Activated T-cell treated with anti-CD3 and anti-CD28 coated beads for 24 hours (primary cell): ENCODE measurements around the gene NPPB.

ENCODE experiments used
- DNase-seq: peaks from one replicate; pipeline ENCODE4 v3.0.0-alpha.2; 2020; ENCODE audit warnings: low read depth

Gene NPPB

GRCh38 chr1:11857164-11857851 lies 1.4 kb downstream of the NPPB start:
- DNase-seq: no peak

- no peak for DNase-seq
Observed at GRCh38 chr1:11856698-11857097, 2.0 kb downstream of the NPPB start.

- no peak for DNase-seq
Observed at GRCh38 chr1:11855430-11855829, 3.3 kb downstream of the NPPB start.

- DNase-seq: no peak
Observed at GRCh38 chr1:11854519-11854918, 4.2 kb downstream of the NPPB start.

- no peak for DNase-seq
Observed at GRCh38 chr1:11851180-11851579, 7.6 kb downstream of the NPPB start.

- DNase-seq: no peak
Observed at GRCh38 chr1:11850156-11850555, 8.6 kb downstream of the NPPB start.

GRCh38 chr1:11848373-11848700 lies 10.4 kb downstream of the NPPB start:
- DNase-seq: no peak

- DNase-seq: no peak
Observed at GRCh38 chr1:11847667-11848372, 10.9 kb downstream of the NPPB start, which contains the start of gene NPPA. NPPA (minus strand) TSS chr1:11847783; CDS start chr1:11847684, 99 bp downstream.

GRCh38 chr1:11845641-11846335 lies 13.0 kb downstream of the NPPB start:
- DNase-seq: no peak

- DNase-seq: no peak
Observed at GRCh38 chr1:11842154-11843041, 16.3 kb downstream of the NPPB start.

- no peak for DNase-seq
Observed at GRCh38 chr1:11841245-11842153, 17.2 kb downstream of the NPPB start.

- DNase-seq: no peak
Observed at GRCh38 chr1:11839727-11840705, 18.7 kb downstream of the NPPB start.

GRCh38 chr1:11838349-11839272 lies 20.1 kb downstream of the NPPB start:
- peak; percentile 54 for DNase-seq

- no peak for DNase-seq
Observed at GRCh38 chr1:11837767-11838348, 20.9 kb downstream of the NPPB start.

GRCh38 chr1:11836955-11837766 lies 21.6 kb downstream of the NPPB start:
- DNase-seq: no peak

- DNase-seq: no peak
Observed at GRCh38 chr1:11835441-11836225, 23.1 kb downstream of the NPPB start.

GRCh38 chr1:11833900-11834299 lies 24.8 kb downstream of the NPPB start:
- DNase-seq: no peak
